ENCODE results near the gene SCFD1. TPM values are rescaled to one million over a fixed set of nuclear protein-coding genes. Genes with fewer than 3 reads are reported as not detected.

SCFD1 gene
- total RNA-seq, 4 donors from 2014 or later: 21.5 to 30.7 (median 28.2) TPM

- intact Hi-C loops (cut with DNase I; ENCODE audit: low total_unique reads): no loop called here
- ATAC-seq (no peak), DNase-seq (no peak)
- Histone ChIP-seq H3K27ac (no peak overlapping the region), H3K4me3 (no peak overlapping the region), H3K9me3 (no peaks in the 10 kb centered on the region), H3K27me3 (no peaks in the 10 kb centered on the region), H3K36me3 (peaks cover 0 to 4% of the 10 kb centered on the region in 2 donors), H3K4me1 (no peaks in the 10 kb centered on the region)
- TF ChIP-seq, protein P1, sequence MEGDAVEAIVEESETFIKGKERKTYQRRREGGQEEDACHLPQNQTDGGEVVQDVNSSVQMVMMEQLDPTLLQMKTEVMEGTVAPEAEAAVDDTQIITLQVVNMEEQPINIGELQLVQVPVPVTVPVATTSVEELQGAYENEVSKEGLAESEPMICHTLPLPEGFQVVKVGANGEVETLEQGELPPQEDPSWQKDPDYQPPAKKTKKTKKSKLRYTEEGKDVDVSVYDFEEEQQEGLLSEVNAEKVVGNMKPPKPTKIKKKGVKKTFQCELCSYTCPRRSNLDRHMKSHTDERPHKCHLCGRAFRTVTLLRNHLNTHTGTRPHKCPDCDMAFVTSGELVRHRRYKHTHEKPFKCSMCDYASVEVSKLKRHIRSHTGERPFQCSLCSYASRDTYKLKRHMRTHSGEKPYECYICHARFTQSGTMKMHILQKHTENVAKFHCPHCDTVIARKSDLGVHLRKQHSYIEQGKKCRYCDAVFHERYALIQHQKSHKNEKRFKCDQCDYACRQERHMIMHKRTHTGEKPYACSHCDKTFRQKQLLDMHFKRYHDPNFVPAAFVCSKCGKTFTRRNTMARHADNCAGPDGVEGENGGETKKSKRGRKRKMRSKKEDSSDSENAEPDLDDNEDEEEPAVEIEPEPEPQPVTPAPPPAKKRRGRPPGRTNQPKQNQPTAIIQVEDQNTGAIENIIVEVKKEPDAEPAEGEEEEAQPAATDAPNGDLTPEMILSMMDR (IDR thresholded peaks at IDR 0.05 in 4 of 5, conservative IDR thresholded peaks at IDR 0.05 in 1 of 5): no peak
- TF ChIP-seq POLR2A (IDR thresholded peaks at IDR 0.05): no peak
- in situ Hi-C loops (cut with MboI; ENCODE audit: low sequenced_read_pairs in 4 of 4): no loop called here
These were observed 36.9 kb upstream of the SCFD1 start for GRCh38 chr14:30585204-30585603.

- intact Hi-C loops (cut with DNase I; ENCODE audit: low total_unique reads) (no loop called here), in situ Hi-C loops (cut with MboI; ENCODE audit: low sequenced_read_pairs in 4 of 4) (no loop called here)
- Histone ChIP-seq H3K27ac (no peak overlapping the region), H3K27me3 (no peaks in the 10 kb centered on the region), H3K4me1 (no peaks in the 10 kb centered on the region), H3K4me3 (no peak overlapping the region), H3K36me3 (peaks cover 0 to 7% of the 10 kb centered on the region in 2 donors), H3K9me3 (no peaks in the 10 kb centered on the region)
- TF ChIP-seq, protein P1 (IDR thresholded peaks at IDR 0.05 in 4 of 5, conservative IDR thresholded peaks at IDR 0.05 in 1 of 5): no peak
- TF ChIP-seq POLR2A (IDR thresholded peaks at IDR 0.05): no peak
- ATAC-seq (no peak), DNase-seq (no peak)
These were observed 35.0 kb upstream of the SCFD1 start for GRCh38 chr14:30587141-30587540.

DNA sequence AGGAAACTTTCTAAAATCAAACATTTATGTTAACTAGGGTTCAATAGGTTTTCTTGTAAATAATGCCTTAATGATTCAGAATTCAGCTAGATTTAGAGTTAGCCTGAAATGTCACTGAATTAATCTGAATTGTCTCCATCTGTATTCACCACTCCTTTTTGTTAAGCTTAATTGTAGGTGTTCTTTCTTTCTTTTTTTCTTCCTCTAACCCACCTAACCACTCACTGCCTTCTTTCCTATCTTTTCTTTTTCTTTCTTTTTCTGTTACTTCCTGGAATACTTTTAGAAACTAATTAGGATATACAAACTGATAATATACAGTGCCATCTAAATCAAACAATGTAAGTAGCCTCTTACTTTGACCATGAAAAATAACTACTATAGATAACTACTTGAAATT is 33.2 kb upstream of the SCFD1 start:
- Histone ChIP-seq H3K4me1 (no peaks in the 10 kb centered on the region), H3K4me3 (no peak overlapping the region), H3K36me3 (peaks cover 0 to 7% of the 10 kb centered on the region in 2 donors), H3K27ac (no peak overlapping the region), H3K9me3 (no peaks in the 10 kb centered on the region), H3K27me3 (no peaks in the 10 kb centered on the region)
- intact Hi-C loops (cut with DNase I; ENCODE audit: low total_unique reads): no loop called here
- TF ChIP-seq, protein P1 (IDR thresholded peaks at IDR 0.05 in 4 of 5, conservative IDR thresholded peaks at IDR 0.05 in 1 of 5): no peak
- no peak for TF ChIP-seq POLR2A (IDR thresholded peaks at IDR 0.05)
- ATAC-seq: no peak
- in situ Hi-C loops (cut with MboI; ENCODE audit: low sequenced_read_pairs in 4 of 4): no loop called here
- no peak for DNase-seq

GRCh38 chr14:30596935-30597334 is 25.2 kb upstream of the SCFD1 start:
- Histone ChIP-seq H3K4me1 (peaks cover 14 to 20% of the 10 kb centered on the region in 2 donors), H3K27ac (no peak overlapping the region), H3K9me3 (no peaks in the 10 kb centered on the region), H3K4me3 (no peak overlapping the region), H3K36me3 (no peaks in the 10 kb centered on the region), H3K27me3 (no peaks in the 10 kb centered on the region)
- intact Hi-C loops (cut with DNase I; ENCODE audit: low total_unique reads): no loop called here
- TF ChIP-seq, protein P1 (IDR thresholded peaks at IDR 0.05 in 4 of 5, conservative IDR thresholded peaks at IDR 0.05 in 1 of 5): no peak
- TF ChIP-seq POLR2A (IDR thresholded peaks at IDR 0.05): no peak
- in situ Hi-C loops (cut with MboI; ENCODE audit: low sequenced_read_pairs in 4 of 4): no loop called here
- ATAC-seq: no peak
- no peak for DNase-seq

- Histone ChIP-seq H3K36me3 (peaks cover 0 to 2% of the 10 kb centered on the region in 2 donors), H3K9me3 (no peaks in the 10 kb centered on the region), H3K4me1 (peaks cover 14 to 20% of the 10 kb centered on the region in 2 donors), H3K4me3 (no peak overlapping the region), H3K27me3 (no peaks in the 10 kb centered on the region), H3K27ac (no peak overlapping the region)
- in situ Hi-C loops (cut with MboI; ENCODE audit: low sequenced_read_pairs in 4 of 4) (no loop called here), intact Hi-C loops (cut with DNase I; ENCODE audit: low total_unique reads) (no loop called here)
- DNase-seq (no peak), ATAC-seq (no peak)
- TF ChIP-seq, protein P1 (IDR thresholded peaks at IDR 0.05 in 4 of 5, conservative IDR thresholded peaks at IDR 0.05 in 1 of 5): no peak
- no peak for TF ChIP-seq POLR2A (IDR thresholded peaks at IDR 0.05)
These were observed 24.6 kb upstream of the SCFD1 start for GRCh38 chr14:30597504-30597903.

Measured in gastrocnemius medialis (tissue), 4 donors.